K562 (cell line): ENCODE measurements around the gene SLC12A6.

Experiments
- CEBPG ChIP-seq, 3 experiments: fragments of 200-800 bp in 1 of 3; sonication (Bioruptor generic) in 1 of 3; sonication (generic) in 1 of 3; formaldehyde crosslinking in 1 of 3; IDR thresholded peaks in 2 of 3; conservative IDR thresholded peaks in 1 of 3; 2 replicates each; pipeline versions ENCODE4 v1.6.1 to v1.8.0; 2016 to 2022; ENCODE audit warnings: missing compliant biosample characterization in 2 of 3, missing genetic modification characterization in 2 of 3, mild to moderate bottlenecking in 1 of 3, missing genetic modification reagents in 1 of 3
- POLR2A ChIP-seq: fragments of 450-650 bp; conservative IDR thresholded peaks from 2 replicates; pipeline ENCODE4 v1.6.1; 2016
- ZNF589 ChIP-seq: fragments of 200-800 bp; sonication (Bioruptor generic); IDR thresholded peaks from 2 replicates; pipeline ENCODE4 v1.6.1; 2016; ENCODE audit warnings: low read depth, missing genetic modification characterization, missing compliant biosample characterization

- TF ChIP-seq CEBPG (CRISPR knock-in tag; IDR thresholded peaks at IDR 0.05): no peak
- no peak for TF ChIP-seq CEBPG (tag; conservative IDR thresholded peaks at IDR 0.05 in 1 of 2, IDR thresholded peaks at IDR 0.05 in 1 of 2)
- TF ChIP-seq POLR2A: no peak
- no peak for TF ChIP-seq ZNF589 (CRISPR knock-in tag)
These were observed 16.7 kb upstream of the SLC12A6 start for GRCh38 chr15:34354286-34354685.
